Measurements from ENCODE around the gene AP5Z1. TPM values are rescaled to one million over a fixed set of nuclear protein-coding genes. Genes with fewer than 3 reads are reported as not detected.

AP5Z1 gene
- total RNA-seq, 4 donors from 2014 or later, result 26.2 to 81.2 (median 52.2) TPM

DNA sequence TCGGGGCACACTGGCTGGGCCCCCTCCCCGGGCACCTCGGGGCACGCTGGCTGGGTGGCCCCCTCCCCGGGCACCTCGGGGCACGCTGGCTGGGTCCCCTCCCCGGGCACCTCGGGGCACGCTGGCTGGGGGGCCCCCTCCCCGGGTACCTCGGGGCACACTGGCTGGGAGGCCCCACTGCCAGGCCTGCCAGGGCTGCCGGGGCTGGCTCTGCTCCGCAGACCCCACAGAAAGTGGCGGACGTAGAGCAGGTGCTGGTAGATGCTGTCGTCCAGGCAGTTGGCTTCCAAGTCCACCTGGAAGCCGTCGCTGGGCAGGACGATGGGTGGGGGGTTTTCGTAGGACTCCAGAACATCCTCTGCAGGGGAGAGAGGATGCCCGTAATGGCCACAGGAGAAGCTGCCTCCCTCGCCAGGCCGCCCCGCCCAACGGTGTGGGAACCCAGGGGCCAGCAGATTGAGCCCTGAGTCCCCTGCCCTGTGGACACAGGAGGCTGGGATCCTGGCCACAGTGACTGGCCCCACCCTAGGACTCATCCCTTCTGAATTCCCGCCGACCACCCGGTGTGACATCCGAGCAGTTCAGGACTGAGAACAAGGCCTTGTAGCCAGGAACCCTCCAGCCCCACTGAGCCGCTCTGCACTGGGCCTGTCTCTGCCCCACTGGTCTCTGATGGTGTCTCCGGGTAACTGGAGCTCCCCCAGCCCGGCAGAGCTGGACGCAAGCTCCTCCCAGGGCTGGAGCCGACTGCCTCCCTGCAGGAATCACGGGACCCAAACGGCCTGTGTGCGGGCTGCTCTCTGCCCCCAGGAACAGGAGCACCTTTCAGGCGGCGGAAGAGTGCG is 28.2 kb downstream of the AP5Z1 start:
- WGBS, result 20% methylated on average over 1 of the region's 41 CpGs
- Histone ChIP-seq H3K9me3 (no peaks in the 10 kb centered on the region), H3K4me1 (peaks cover 9% of the 10 kb centered on the region), H3K27ac (no peak overlapping the region), H3K27me3 (peaks cover 11% of the 10 kb centered on the region), H3K36me3 (no peaks in the 10 kb centered on the region), H3K4me3 (no peak overlapping the region)
- DNase-seq (ENCODE audit: low spot score in 2 of 2), result no peak
- TF ChIP-seq, protein P1, sequence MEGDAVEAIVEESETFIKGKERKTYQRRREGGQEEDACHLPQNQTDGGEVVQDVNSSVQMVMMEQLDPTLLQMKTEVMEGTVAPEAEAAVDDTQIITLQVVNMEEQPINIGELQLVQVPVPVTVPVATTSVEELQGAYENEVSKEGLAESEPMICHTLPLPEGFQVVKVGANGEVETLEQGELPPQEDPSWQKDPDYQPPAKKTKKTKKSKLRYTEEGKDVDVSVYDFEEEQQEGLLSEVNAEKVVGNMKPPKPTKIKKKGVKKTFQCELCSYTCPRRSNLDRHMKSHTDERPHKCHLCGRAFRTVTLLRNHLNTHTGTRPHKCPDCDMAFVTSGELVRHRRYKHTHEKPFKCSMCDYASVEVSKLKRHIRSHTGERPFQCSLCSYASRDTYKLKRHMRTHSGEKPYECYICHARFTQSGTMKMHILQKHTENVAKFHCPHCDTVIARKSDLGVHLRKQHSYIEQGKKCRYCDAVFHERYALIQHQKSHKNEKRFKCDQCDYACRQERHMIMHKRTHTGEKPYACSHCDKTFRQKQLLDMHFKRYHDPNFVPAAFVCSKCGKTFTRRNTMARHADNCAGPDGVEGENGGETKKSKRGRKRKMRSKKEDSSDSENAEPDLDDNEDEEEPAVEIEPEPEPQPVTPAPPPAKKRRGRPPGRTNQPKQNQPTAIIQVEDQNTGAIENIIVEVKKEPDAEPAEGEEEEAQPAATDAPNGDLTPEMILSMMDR (IDR thresholded peaks at IDR 0.05), result no peak
- TF ChIP-seq POLR2AphosphoS5 (IDR thresholded peaks at IDR 0.05), result no peak
- no peak for TF ChIP-seq EP300 (IDR thresholded peaks at IDR 0.05)
- no peak for TF ChIP-seq POLR2A (IDR thresholded peaks at IDR 0.05)

DNA sequence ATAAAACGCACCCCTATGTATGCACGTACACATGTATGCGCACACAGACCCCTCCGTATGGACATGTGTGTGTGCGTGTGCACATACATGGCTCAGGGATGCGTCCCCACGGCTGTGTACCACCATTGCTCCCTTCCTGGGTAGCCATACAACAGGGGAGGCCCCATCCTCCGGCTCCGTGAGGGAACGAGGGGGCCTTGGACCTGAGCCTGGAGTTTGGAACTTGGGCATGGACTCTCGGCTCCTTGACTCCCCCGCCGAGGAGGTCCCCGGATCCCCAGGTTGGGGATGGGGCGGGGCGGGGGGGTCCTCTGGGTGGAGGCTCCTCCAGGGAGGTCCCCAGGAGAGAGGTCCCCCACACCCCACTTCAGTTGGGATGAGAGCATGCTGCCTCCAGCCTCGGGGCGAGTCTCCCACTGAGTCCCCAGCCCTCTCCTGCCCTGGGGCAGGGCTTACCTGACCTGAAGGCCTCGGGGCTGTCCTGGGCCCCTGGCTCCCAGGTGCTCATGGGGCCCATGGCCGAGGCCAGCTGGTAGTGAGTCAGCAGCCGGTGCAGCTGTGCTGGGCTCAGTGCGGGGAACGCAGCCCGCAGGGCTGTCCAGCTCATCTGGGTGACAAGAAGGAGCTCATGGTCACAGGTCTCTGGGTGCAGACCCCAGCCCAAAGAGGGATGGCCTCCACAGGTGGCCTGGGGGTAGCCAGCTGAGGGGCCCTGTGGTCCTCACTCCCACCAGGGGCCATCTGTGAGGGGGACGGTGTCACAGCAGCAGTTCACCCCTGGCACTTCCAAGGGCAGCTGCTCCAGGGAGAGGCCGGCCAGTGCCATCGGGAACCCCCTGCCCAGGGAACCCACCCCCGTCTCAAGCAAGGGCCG is 29.9 kb downstream of the AP5Z1 start:
- TF ChIP-seq POLR2A (IDR thresholded peaks at IDR 0.05), result no peak
- no peak for TF ChIP-seq EP300 (IDR thresholded peaks at IDR 0.05)
- no peak for TF ChIP-seq POLR2AphosphoS5 (IDR thresholded peaks at IDR 0.05)
- TF ChIP-seq, protein P1 (IDR thresholded peaks at IDR 0.05), result no peak
- Histone ChIP-seq H3K36me3 (no peaks in the 10 kb centered on the region), H3K9me3 (no peaks in the 10 kb centered on the region), H3K4me1 (peaks cover 3% of the 10 kb centered on the region), H3K27me3 (peaks cover 11% of the 10 kb centered on the region), H3K4me3 (no peak overlapping the region), H3K27ac (no peak overlapping the region)
- 84% methylated on average over 19 of the region's 29 CpGs for WGBS
- DNase-seq (ENCODE audit: low spot score in 2 of 2), result peak in 1 of 2 donors; percentile 57

DNA sequence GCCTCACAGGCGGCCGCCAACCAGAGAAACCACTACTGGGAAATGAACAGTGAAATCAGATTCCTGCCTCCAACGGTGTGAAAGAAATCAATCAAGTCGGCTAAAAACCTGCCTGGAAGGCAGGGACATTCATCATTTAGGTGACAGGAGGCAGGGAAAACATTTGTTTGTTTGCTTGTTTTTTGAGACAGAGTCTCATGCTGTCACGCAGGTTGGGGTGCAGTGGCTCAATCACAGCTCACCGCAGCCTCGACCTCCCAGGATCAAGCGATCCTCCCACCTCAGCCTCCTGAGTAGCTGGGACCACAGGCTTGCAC is 30.5 kb downstream of the AP5Z1 start:
- 85% methylated on average over 8 of the region's 8 CpGs for WGBS
- Histone ChIP-seq H3K4me1 (peaks cover 3% of the 10 kb centered on the region), H3K27me3 (peaks cover 11% of the 10 kb centered on the region), H3K9me3 (no peaks in the 10 kb centered on the region), H3K27ac (no peak overlapping the region), H3K4me3 (no peak overlapping the region), H3K36me3 (no peaks in the 10 kb centered on the region)
- TF ChIP-seq, protein P1 (IDR thresholded peaks at IDR 0.05), result no peak
- no peak for TF ChIP-seq EP300 (IDR thresholded peaks at IDR 0.05)
- no peak for TF ChIP-seq POLR2A (IDR thresholded peaks at IDR 0.05)
- no peak for TF ChIP-seq POLR2AphosphoS5 (IDR thresholded peaks at IDR 0.05)
- DNase-seq (ENCODE audit: low spot score in 2 of 2), result no peak

DNA sequence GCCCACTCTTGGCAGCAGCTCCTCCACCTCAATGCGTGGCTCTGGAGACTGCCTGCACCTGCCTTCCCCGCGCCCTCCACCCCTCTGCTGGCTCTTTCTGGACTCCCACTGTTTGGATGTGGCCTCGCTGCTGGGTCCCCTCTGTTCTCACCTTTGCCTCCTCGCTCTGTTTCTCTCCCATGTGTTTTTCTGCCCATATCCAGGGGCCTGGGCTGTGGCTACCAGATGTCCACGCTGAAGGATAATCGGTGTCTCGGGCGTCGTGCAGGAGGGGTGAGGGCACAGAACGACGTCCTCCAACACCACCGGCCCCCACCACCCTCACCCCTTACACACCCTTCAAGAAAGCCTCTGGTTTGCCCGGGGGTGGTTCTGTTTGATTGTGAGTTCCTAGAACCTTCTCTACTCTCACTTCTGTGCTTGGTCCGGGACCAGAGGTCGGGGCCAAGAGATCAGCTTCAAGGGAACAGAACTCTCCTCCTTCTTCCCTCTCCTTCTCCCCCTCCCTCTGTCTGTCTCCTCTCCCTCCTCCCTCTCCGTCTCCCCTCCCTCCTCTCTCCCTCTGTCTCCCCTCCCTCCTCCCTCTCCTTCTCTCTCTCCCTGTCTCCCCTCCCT is 31.7 kb downstream of the AP5Z1 start:
- H3K4me1 ChIP-seq, result peaks cover 3% of the 10 kb centered on the region
- 66% methylated on average over 14 of the region's 17 CpGs for WGBS
- H3K4me3 ChIP-seq, result no peak overlapping the region
- peaks cover 11% of the 10 kb centered on the region for H3K27me3 ChIP-seq
- peak in 1 of 2 donors; percentile 65 for DNase-seq (ENCODE audit: low spot score in 2 of 2)
- TF ChIP-seq, protein P1 (IDR thresholded peaks at IDR 0.05), result no peak
- TF ChIP-seq EP300 (IDR thresholded peaks at IDR 0.05) (no peak), POLR2AphosphoS5 (IDR thresholded peaks at IDR 0.05) (no peak), POLR2A (IDR thresholded peaks at IDR 0.05) (no peak)
- H3K36me3 ChIP-seq, result no peaks in the 10 kb centered on the region
- no peaks in the 10 kb centered on the region for H3K9me3 ChIP-seq
- no peak overlapping the region for H3K27ac ChIP-seq

Data from suprapubic skin (tissue), 4 donors.